ENCODE measurements around the gene DEAF1.
A peak's percentile ranks its signal among the peaks of the same experiment; 100 is the strongest.
"Not testable (repeated sequence)": the region's sequence is repeated elsewhere in the genome, so short reads cannot be mapped to it uniquely, and the experiment has no call there.

Gene DEAF1

DNA sequence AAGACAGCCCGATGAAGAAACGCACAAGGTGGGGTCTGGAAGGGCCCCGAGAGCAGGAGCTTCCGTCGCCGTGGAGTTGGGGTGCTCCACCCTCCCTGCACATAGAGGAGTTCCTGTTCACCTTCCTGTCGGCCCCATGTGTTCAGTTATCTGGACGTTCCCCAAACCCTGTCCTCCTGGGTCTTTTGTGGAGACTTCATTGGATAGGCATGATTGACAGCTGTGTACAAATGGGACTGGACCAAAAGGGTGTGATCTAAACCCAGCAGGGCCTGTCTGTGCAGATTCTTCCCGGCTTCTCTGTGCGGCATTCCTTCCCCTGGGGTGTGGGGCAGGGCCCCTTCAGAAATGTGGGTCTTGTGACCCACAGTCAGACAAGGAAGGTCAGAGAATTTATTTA, 42.9 kb upstream of the DEAF1 start:
- H2AFZ ChIP-seq (ENCODE audit: low read depth, low read length); H3K9ac ChIP-seq (ENCODE audit: low read length); H3K23ac ChIP-seq (ENCODE audit: low read length in 2 of 2); H2BK15ac ChIP-seq (ENCODE audit: low read depth, poor library complexity, severe bottlenecking); H3K4me2 ChIP-seq (ENCODE audit: low read length, poor library complexity, severe bottlenecking); DNase-seq; H3K4me3 ChIP-seq (ENCODE audit: insufficient read depth in 1 of 2, low read depth in 1 of 2, low read length in 2 of 2); H3K79me1 ChIP-seq (replicated peaks; ENCODE audit: low read length, poor library complexity, severe bottlenecking); H3K18ac ChIP-seq (ENCODE audit: low read depth in 1 of 2, low read length in 2 of 2); H3K4me1 ChIP-seq (ENCODE audit: control insufficient read depth, insufficient read depth, low read depth, low read length); H4K8ac ChIP-seq (ENCODE audit: low read length); H3K27ac ChIP-seq (ENCODE audit: low read length, poor library complexity, severe bottlenecking); H3K14ac ChIP-seq (ENCODE audit: low read length in 2 of 2); H4K91ac ChIP-seq (ENCODE audit: low read length); H2BK5ac ChIP-seq (ENCODE audit: low read depth, low read length, poor library complexity, severe bottlenecking); H2BK120ac ChIP-seq (ENCODE audit: low read depth, low read length); H2AK5ac ChIP-seq (ENCODE audit: low read length, severe bottlenecking); H2BK12ac ChIP-seq (ENCODE audit: low read length in 2 of 2); H3K9me3 ChIP-seq (ENCODE audit: control insufficient read depth, low read length); H3K36me3 ChIP-seq (ENCODE audit: control insufficient read depth in 1 of 2, insufficient read depth in 2 of 2, low read depth in 1 of 2, low read length in 2 of 2): not testable (repeated sequence)
- H3K27me3 ChIP-seq (ENCODE audit: control insufficient read depth in 1 of 2, insufficient read depth in 1 of 2, low read length in 2 of 2) = peaks cover 4 to 34% of the 10 kb centered on the region in 2 experiments
- H3K4ac ChIP-seq (ENCODE audit: low read depth in 1 of 2, low read length in 2 of 2) = peak overlapping the region in 1 of 2 experiments; percentile 7
- WGBS = 88% methylated on average over 10 of the region's 10 CpGs

DNA sequence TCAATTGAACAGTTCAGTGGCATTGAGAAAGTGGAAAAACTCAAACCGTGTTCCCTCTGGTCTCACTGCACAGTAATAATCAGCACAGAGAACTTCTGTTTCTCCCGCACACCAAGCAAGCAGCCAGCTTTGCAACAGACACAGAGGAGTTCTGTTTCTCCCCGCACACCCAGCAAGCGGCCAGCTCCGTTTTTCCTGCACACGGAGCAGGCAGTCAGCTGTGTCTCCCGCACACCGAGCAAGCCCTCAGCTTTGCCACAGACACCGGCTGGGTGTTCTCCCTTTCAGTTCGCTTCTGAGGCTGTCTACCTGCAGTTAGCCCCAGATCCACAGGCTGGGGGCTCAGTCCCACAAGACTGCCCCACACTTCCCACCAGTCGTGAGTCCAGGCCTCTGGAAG, 42.3 kb upstream of the DEAF1 start:
- Histone ChIP-seq H2BK120ac (ENCODE audit: low read depth, low read length) (no peak overlapping the region), H4K8ac (ENCODE audit: low read length) (no peak overlapping the region), H3K36me3 (ENCODE audit: control insufficient read depth in 1 of 2, insufficient read depth in 2 of 2, low read depth in 1 of 2, low read length in 2 of 2) (no peaks in the 10 kb centered on the region), H2BK12ac (ENCODE audit: low read length in 2 of 2) (no peak overlapping the region), H3K27ac (ENCODE audit: low read length, poor library complexity, severe bottlenecking) (no peak overlapping the region), H3K4me3 (ENCODE audit: insufficient read depth in 1 of 2, low read depth in 1 of 2, low read length in 2 of 2) (no peak overlapping the region), H3K79me1 (replicated peaks; ENCODE audit: low read length, poor library complexity, severe bottlenecking) (no peaks in the 10 kb centered on the region), H3K27me3 (ENCODE audit: control insufficient read depth in 1 of 2, insufficient read depth in 1 of 2, low read length in 2 of 2) (peaks cover 4 to 39% of the 10 kb centered on the region in 2 experiments), H3K14ac (ENCODE audit: low read length in 2 of 2) (no peak overlapping the region), H4K91ac (ENCODE audit: low read length) (no peak overlapping the region), H3K4me1 (ENCODE audit: control insufficient read depth, insufficient read depth, low read depth, low read length) (peaks cover 5% of the 10 kb centered on the region), H3K9ac (ENCODE audit: low read length) (no peak overlapping the region), H3K4me2 (ENCODE audit: low read length, poor library complexity, severe bottlenecking) (no peak overlapping the region), H3K4ac (ENCODE audit: low read depth in 1 of 2, low read length in 2 of 2) (no peak overlapping the region), H2AFZ (ENCODE audit: low read depth, low read length) (no peak overlapping the region), H3K23ac (ENCODE audit: low read length in 2 of 2) (no peak overlapping the region), H2AK5ac (ENCODE audit: low read length, severe bottlenecking) (no peak overlapping the region), H3K18ac (ENCODE audit: low read depth in 1 of 2, low read length in 2 of 2) (no peak overlapping the region), H2BK5ac (ENCODE audit: low read depth, low read length, poor library complexity, severe bottlenecking) (no peak overlapping the region), H3K9me3 (ENCODE audit: control insufficient read depth, low read length) (no peaks in the 10 kb centered on the region), H2BK15ac (ENCODE audit: low read depth, poor library complexity, severe bottlenecking) (no peak overlapping the region)
- no peak for DNase-seq
- WGBS = 79% methylated on average over 11 of the region's 11 CpGs

DNA sequence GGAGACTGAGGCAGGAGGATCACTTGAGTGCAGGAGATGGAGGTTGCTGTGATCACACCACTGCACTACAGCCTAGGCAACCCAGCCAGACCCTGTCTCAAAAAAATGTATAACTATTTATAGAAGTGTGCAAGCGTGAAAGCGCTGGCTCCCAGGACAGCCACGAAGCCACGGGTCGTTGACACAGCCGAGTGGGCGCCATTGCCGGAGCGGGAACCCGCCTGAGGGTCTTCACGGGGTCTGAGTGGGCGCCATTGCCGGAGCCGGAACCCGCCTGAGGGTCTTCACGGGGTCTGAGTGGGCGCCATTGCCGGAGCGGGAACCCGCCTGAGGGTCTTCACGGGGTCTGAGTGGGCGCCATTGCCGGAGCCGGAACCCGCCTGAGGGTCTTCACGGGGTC, 39.5 kb upstream of the DEAF1 start:
- not testable (repeated sequence) for H2BK120ac ChIP-seq (ENCODE audit: low read depth, low read length); H3K14ac ChIP-seq (ENCODE audit: low read length in 2 of 2); H3K36me3 ChIP-seq (ENCODE audit: control insufficient read depth in 1 of 2, insufficient read depth in 2 of 2, low read depth in 1 of 2, low read length in 2 of 2); H3K9me3 ChIP-seq (ENCODE audit: control insufficient read depth, low read length); DNase-seq; H3K4me1 ChIP-seq (ENCODE audit: control insufficient read depth, insufficient read depth, low read depth, low read length); H2AFZ ChIP-seq (ENCODE audit: low read depth, low read length); H4K91ac ChIP-seq (ENCODE audit: low read length); H3K4ac ChIP-seq (ENCODE audit: low read depth in 1 of 2, low read length in 2 of 2); H2BK12ac ChIP-seq (ENCODE audit: low read length in 2 of 2); H4K8ac ChIP-seq (ENCODE audit: low read length); H3K27ac ChIP-seq (ENCODE audit: low read length, poor library complexity, severe bottlenecking); H3K9ac ChIP-seq (ENCODE audit: low read length); H3K79me1 ChIP-seq (replicated peaks; ENCODE audit: low read length, poor library complexity, severe bottlenecking); H2BK5ac ChIP-seq (ENCODE audit: low read depth, low read length, poor library complexity, severe bottlenecking); H3K18ac ChIP-seq (ENCODE audit: low read depth in 1 of 2, low read length in 2 of 2); H3K4me3 ChIP-seq (ENCODE audit: insufficient read depth in 1 of 2, low read depth in 1 of 2, low read length in 2 of 2); H3K4me2 ChIP-seq (ENCODE audit: low read length, poor library complexity, severe bottlenecking); H3K23ac ChIP-seq (ENCODE audit: low read length in 2 of 2); H2BK15ac ChIP-seq (ENCODE audit: low read depth, poor library complexity, severe bottlenecking); H2AK5ac ChIP-seq (ENCODE audit: low read length, severe bottlenecking)
- H3K27me3 ChIP-seq (ENCODE audit: control insufficient read depth in 1 of 2, insufficient read depth in 1 of 2, low read length in 2 of 2) = peaks cover 4 to 44% of the 10 kb centered on the region in 2 experiments
- WGBS = 96% methylated on average over 21 of the region's 26 CpGs

- Histone ChIP-seq H3K27me3 (ENCODE audit: control insufficient read depth in 1 of 2, insufficient read depth in 1 of 2, low read length in 2 of 2) (peaks cover 4 to 38% of the 10 kb centered on the region in 2 experiments), H2BK12ac (ENCODE audit: low read length in 2 of 2) (no peak overlapping the region), H3K9me3 (ENCODE audit: control insufficient read depth, low read length) (no peaks in the 10 kb centered on the region), H3K9ac (ENCODE audit: low read length) (no peak overlapping the region), H3K23ac (ENCODE audit: low read length in 2 of 2) (no peak overlapping the region), H3K14ac (ENCODE audit: low read length in 2 of 2) (no peak overlapping the region), H3K4me1 (ENCODE audit: control insufficient read depth, insufficient read depth, low read depth, low read length) (peaks cover 21% of the 10 kb centered on the region), H3K27ac (ENCODE audit: low read length, poor library complexity, severe bottlenecking) (no peak overlapping the region), H2AFZ (ENCODE audit: low read depth, low read length) (no peak overlapping the region), H4K8ac (ENCODE audit: low read length) (no peak overlapping the region), H4K91ac (ENCODE audit: low read length) (no peak overlapping the region), H2BK15ac (ENCODE audit: low read depth, poor library complexity, severe bottlenecking) (no peak overlapping the region), H2AK5ac (ENCODE audit: low read length, severe bottlenecking) (no peak overlapping the region), H3K18ac (ENCODE audit: low read depth in 1 of 2, low read length in 2 of 2) (no peak overlapping the region), H3K79me1 (replicated peaks; ENCODE audit: low read length, poor library complexity, severe bottlenecking) (no peaks in the 10 kb centered on the region), H3K4ac (ENCODE audit: low read depth in 1 of 2, low read length in 2 of 2) (no peak overlapping the region), H3K4me2 (ENCODE audit: low read length, poor library complexity, severe bottlenecking) (no peak overlapping the region), H2BK120ac (ENCODE audit: low read depth, low read length) (no peak overlapping the region), H2BK5ac (ENCODE audit: low read depth, low read length, poor library complexity, severe bottlenecking) (no peak overlapping the region), H3K4me3 (ENCODE audit: insufficient read depth in 1 of 2, low read depth in 1 of 2, low read length in 2 of 2) (no peak overlapping the region), H3K36me3 (ENCODE audit: control insufficient read depth in 1 of 2, insufficient read depth in 2 of 2, low read depth in 1 of 2, low read length in 2 of 2) (no peaks in the 10 kb centered on the region)
- DNase-seq = no peak
- 86% methylated on average over 20 of the region's 20 CpGs for WGBS
Measured at GRCh38 chr11:733072-733471, 38.0 kb upstream of the DEAF1 start.
